ENCODE measurements around the gene SLIT3. TPM values are rescaled to one million over a fixed set of nuclear protein-coding genes. Genes with fewer than 3 reads are reported as not detected.

The SLIT3 gene
- total RNA-seq, 4 donors from 2014 or later = 46.3 to 89.0 (median 68.0) TPM

DNA sequence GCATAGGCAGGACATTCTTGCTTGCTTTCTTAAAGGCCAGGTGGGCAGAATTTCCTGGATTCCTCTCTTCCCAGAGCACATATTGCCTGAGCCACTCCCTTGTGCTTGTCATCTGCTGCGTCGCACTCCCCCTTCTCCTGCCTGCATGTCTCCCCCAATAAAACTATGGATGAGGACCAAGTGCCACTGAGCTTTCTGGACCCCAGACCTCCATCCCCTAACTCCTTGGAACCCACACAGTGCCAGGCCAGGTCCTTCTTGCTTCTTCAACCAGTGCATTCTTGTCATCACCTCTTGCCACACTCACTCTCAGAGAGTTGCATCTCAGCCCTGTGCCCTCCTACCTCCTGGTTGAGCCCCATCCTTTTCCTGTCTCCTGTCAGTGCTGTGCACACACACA lies 563.9 kb downstream of the SLIT3 start:
- ATAC-seq (ENCODE audit: low FRiP score) (no peak), DNase-seq (ENCODE audit: low spot score) (no peak)
- TF ChIP-seq, protein P1, sequence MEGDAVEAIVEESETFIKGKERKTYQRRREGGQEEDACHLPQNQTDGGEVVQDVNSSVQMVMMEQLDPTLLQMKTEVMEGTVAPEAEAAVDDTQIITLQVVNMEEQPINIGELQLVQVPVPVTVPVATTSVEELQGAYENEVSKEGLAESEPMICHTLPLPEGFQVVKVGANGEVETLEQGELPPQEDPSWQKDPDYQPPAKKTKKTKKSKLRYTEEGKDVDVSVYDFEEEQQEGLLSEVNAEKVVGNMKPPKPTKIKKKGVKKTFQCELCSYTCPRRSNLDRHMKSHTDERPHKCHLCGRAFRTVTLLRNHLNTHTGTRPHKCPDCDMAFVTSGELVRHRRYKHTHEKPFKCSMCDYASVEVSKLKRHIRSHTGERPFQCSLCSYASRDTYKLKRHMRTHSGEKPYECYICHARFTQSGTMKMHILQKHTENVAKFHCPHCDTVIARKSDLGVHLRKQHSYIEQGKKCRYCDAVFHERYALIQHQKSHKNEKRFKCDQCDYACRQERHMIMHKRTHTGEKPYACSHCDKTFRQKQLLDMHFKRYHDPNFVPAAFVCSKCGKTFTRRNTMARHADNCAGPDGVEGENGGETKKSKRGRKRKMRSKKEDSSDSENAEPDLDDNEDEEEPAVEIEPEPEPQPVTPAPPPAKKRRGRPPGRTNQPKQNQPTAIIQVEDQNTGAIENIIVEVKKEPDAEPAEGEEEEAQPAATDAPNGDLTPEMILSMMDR (IDR thresholded peaks at IDR 0.05) = no peak

DNA sequence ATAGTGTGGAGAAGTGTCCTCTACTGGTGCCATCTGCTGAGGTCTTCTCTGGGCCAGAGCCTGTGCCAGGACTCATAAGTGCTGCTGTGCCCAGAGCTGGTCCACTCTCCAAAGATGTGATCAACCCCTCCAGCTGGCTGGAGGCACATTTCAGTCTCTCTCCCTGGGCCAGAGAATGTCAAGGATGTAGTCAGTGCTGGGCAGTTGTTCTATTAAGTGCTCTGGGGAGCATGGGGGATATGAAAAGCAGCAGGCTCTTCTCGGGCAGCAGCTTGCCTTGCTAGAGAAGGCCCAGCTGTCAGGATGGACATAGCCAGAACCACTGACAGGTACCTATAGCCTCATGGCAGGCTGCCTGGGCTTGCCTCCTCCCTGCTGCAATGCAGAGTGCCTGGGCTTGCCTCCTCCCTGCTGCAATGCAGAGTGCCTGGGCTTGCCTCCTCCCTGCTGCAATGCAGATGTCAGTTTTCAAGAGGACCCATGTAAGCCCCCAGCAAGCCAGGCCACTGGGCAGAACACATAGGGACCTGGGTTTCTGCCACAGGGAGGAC lies 564.6 kb downstream of the SLIT3 start:
- no peak for DNase-seq (ENCODE audit: low spot score)
- TF ChIP-seq, protein P1 (IDR thresholded peaks at IDR 0.05) = no peak
- ATAC-seq (ENCODE audit: low FRiP score) = no peak

DNA sequence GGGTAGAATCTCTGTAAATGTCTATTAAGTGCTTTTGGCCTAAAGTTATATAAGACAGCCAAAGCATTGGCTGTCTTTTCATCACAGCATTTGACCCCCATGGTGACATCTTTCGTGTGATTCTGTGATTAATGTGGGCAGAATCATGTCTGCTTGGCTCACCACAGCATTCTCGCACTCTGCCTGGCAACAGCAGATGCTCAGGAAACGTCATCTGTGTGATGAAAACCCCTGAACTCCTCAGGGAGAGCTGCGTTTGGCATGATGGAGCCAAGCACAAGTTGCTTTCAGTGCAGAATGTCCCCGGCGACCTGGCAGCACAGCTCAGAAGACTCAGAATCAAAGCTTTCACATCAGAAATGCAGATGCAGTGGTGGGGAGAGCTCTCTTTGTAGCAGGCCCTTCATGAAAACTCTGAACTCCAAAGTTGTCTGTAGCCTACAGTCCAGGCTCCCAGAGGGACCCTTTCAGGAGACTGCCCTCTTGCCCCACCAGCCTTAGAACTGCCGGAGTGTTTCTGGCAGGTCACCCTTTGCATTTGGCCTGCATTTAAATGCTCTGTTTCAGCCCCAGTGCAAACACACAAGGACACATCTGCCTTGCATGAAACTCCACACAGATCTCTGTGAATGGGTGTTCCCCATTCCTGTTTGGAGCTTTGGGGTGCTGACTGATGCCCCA lies 566.2 kb downstream of the SLIT3 start:
- ATAC-seq (ENCODE audit: low FRiP score) (peak; percentile 41), DNase-seq (ENCODE audit: low spot score) (no peak)
- TF ChIP-seq, protein P1 (IDR thresholded peaks at IDR 0.05) = no peak

DNA sequence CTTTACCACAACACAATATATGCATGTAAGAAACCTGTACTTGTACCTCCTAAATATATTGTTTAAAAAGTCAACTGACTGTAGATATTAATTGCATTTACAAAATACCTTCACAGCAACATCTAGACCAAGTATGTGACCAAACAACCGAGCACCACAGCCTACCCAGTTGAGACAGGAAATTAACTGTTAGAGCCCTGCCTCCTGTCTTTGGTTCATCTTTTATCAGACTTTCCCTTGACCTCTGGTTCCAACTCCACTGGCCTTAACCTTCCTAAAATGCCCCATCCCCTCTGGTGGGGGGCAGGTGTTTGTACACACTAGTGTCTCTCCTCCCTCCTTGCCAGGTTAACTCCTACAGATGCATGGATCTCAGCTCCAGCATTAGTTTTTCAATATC lies 566.8 kb downstream of the SLIT3 start:
- DNase-seq (ENCODE audit: low spot score) (no peak), ATAC-seq (ENCODE audit: low FRiP score) (no peak)
- TF ChIP-seq, protein P1 (IDR thresholded peaks at IDR 0.05) = no peak

DNA sequence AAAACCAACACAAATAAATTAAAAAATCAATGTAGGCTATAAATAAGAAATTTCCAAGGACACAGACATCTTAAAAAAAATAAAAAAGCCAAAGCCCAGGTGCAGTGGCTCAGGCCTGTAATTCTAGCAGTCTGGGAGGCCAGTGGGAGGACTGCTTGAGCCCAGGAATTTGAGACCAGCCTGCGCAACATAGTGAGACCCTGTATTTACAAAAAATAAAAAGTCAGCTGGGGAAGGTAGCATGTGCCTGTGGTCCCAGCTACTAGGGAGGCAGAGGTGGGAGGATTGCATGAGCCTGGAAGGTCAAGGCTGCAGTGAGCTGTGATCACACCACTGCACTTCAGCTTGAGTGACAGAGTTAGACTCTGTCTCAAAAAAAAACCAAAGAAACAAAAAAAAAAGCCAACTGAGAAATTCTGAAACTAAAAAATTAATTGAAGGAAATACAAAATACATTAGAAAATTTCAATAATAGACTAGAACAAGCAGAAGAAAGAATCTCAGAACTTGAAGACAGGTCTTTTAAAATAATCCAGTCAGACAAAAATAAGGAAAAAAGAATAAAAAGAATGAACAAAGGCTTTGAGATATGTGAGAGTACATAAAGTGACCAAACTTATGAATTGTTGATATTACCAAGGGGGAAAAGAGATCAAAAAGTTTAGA lies 572.3 kb downstream of the SLIT3 start:
- DNase-seq (ENCODE audit: low spot score) = no peak
- TF ChIP-seq, protein P1 (IDR thresholded peaks at IDR 0.05) = no peak
- ATAC-seq (ENCODE audit: low FRiP score) = no peak

DNA sequence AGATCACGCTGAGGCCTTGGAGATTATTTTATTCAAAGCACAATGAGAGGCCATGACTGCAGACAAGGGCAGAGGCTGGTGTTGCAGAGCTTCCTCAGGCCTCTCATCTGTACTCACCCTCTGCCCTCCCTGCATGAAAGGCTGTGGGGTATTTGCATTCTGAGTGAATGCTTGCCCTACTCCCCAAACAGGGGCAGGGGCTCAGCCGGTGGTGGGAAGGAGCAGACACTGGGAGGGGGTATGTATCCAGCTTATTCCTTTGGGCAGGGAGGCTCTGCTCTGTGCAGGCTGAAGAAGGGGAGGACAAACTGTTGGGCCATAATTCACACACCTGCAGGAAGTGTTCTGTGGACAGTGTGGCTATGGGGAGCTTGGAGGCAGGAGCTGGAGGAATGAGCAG lies 573.4 kb downstream of the SLIT3 start:
- ATAC-seq (ENCODE audit: low FRiP score) = no peak
- TF ChIP-seq, protein P1 (IDR thresholded peaks at IDR 0.05) = no peak

More for the DNA sequence above, 573.4 kb downstream of the SLIT3 start:
- no peak for DNase-seq (ENCODE audit: low spot score)

All from omental fat pad (tissue), 4 donors.